ENCODE measurements around the gene NFIB. TPM values are rescaled to one million over a fixed set of nuclear protein-coding genes. Genes with fewer than 3 reads are reported as not detected.
A peak's percentile ranks its signal among the peaks of the same experiment; 100 is the strongest.

Gene NFIB
- polyA plus RNA-seq, 1 of the 3 experiments (the other 2 are of a cell fraction): 9.2 TPM

DNA sequence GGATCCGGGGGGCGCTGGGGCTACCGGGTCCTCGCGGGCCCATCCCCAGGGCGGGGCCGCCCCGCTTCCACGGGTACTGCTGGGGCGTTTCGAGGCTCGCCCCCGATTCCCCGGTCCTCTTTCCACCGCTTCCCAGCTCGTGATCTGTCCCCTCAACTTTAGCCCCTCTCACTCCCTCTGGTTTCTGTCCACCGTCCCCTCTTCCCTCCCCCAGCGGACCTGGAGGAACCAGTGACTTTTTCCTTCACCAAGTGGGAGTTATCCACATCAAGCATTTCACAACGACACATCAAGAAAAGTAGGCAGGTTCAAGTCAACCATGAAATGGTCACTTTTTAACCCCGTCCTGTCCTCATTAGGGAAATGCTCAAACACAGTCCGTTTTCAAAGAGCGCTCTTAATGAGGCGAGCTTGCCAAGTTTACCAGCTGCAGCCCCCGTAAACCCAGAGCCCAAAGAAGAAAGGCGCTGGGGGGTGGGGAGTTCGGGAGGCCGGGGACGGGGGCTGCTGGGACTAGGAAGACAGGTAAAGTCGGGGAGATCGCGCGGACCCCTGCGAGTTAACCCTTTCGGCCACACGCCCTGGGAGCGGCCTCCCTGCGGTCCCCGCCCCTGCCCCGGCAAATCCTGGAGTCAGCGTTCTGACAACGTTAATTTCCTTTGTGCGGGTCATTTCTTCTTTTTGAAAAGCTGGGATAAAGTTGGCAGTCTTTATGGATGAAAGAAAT lies 2.1 kb upstream of the NFIB start:
- Histone ChIP-seq H2AFZ (ENCODE audit: low read depth) (peak overlapping the region; percentile 83), H3K36me3 (replicated peaks in 1 of 2; ENCODE audit: control insufficient read depth in 1 of 2, insufficient read depth in 2 of 2, low read length in 1 of 2) (no peaks in the 10 kb centered on the region), H3K9ac (peak overlapping the region; percentile 80), H3K9me3 (no peaks in the 10 kb centered on the region), H4K20me1 (ENCODE audit: insufficient read depth) (peaks cover 9% of the 10 kb centered on the region), H3F3A (replicated peaks; ENCODE audit: insufficient read depth) (peaks cover 31% of the 10 kb centered on the region), H3K79me2 (ENCODE audit: insufficient read depth) (peaks cover 49% of the 10 kb centered on the region), H3K27ac (ENCODE audit: low read depth in 2 of 2, low read length in 1 of 2) (peak overlapping the region; percentile 71 to 99), H3K4me2 (peak overlapping the region; percentile 94), H3K9me2 (no peaks in the 10 kb centered on the region), H3K4me3 (ENCODE audit: low read depth in 2 of 2, low read length in 1 of 2) (peak overlapping the region; percentile 68 to 91), H3K4me1 (ENCODE audit: control insufficient read depth in 1 of 2, insufficient read depth in 2 of 2, low read depth in 1 of 2, low read length in 1 of 2) (peaks cover 19 to 32% of the 10 kb centered on the region in 2 experiments), H3K27me3 (ENCODE audit: insufficient read depth) (no peaks in the 10 kb centered on the region)
- POLR2A ChIA-PET: no interaction called here
- peak; percentile 58 for DNase-seq
- TF ChIP-seq YY1 (IDR thresholded peaks at IDR 0.05; ENCODE audit: low read depth) (0 out of 2 replicates have a peak, but pooled peaks have one; percentile 10), SMC3 (IDR thresholded peaks at IDR 0.05; ENCODE audit: low read depth, low read length) (no peak), MXI1 (IDR thresholded peaks at IDR 0.05; ENCODE audit: low read depth, low read length) (peak; percentile 56; the same call in 1 of the 2 replicates), CHD2 (IDR thresholded peaks at IDR 0.05; ENCODE audit: low read length, partially characterized antibody) (peak; percentile 5), FOSL2 (IDR thresholded peaks at IDR 0.05; ENCODE audit: borderline replicate concordance, low read depth) (no peak), NFIC (IDR thresholded peaks at IDR 0.05; ENCODE audit: borderline replicate concordance) (0 out of 2 replicates have a peak, but pooled peaks have one; percentile 4), RXRA (IDR thresholded peaks at IDR 0.05; ENCODE audit: borderline replicate concordance, low read depth) (no peak)
- whole genome bisulfite sequencing (ENCODE audit: low lambda C conversion rate): under 1% methylated on average over 26 of the region's 42 CpGs
- CTCF ChIA-PET: interaction anchor here (0.9 to 2.3 kb wide), 5 partner anchors 38 to 1227 kb away, joined by 3 to 8 read pairs (median 6); no protein-coding TSS in a partner anchor

DNA sequence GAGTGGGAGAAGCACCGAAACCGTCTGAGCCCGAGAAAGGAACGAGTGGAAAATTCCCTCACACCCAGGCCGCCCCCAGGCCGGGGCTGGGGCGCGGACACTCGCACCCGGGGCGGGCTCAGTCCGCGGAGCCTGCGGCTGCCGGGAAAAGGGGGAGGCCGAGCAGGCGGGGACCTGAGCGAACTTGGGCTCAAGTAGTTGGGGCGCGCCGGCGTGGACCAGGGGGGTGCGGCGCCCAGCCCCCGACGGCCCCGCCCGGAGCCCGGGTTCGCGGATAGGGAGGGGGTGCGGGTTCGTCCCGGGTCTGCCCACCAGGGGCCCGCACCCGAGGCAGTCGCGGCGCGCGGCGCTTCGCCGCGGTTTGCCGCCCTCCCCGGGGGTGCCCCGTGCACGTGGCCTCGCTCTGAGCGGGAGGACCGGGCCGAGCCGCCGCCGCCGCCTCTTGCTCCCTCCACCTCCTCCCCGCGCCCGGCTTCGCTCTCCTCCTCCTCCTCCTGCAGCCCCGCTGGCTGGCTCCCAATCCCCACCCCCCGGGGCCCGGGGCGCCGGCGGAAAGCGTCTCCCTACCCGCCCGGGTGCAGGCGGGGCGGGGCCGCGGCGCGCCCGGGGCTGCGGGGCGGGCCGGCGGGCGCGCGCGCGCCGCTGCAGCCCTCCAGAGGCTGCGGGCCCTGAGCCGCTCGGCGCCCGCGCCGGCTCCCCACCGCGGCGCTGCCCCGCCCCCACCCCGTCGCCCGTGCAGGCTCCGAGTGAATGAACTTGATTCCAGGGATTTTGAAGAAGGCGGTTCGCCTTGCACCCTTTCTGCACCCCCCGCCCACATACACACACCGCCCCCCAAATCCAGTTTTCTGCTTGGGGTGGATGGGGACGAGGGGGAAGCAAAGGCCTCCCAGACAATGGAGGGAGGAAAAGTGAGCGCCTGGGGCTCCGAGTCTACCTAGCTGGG lies 1.3 kb upstream of the NFIB start:
- Histone ChIP-seq H3K27ac (ENCODE audit: low read depth in 2 of 2, low read length in 1 of 2) (peak overlapping the region; percentile 96 to 99), H3K4me3 (ENCODE audit: low read depth in 2 of 2, low read length in 1 of 2) (peak overlapping the region; percentile 81 to 91), H3K36me3 (replicated peaks in 1 of 2; ENCODE audit: control insufficient read depth in 1 of 2, insufficient read depth in 2 of 2, low read length in 1 of 2) (no peaks in the 10 kb centered on the region), H4K20me1 (ENCODE audit: insufficient read depth) (peaks cover 17% of the 10 kb centered on the region), H3K4me2 (peak overlapping the region; percentile 94), H3K79me2 (ENCODE audit: insufficient read depth) (peaks cover 49% of the 10 kb centered on the region), H3K9ac (peak overlapping the region; percentile 95), H3K27me3 (ENCODE audit: insufficient read depth) (no peaks in the 10 kb centered on the region), H3K9me3 (no peaks in the 10 kb centered on the region), H2AFZ (ENCODE audit: low read depth) (peak overlapping the region; percentile 83), H3K4me1 (ENCODE audit: control insufficient read depth in 1 of 2, insufficient read depth in 2 of 2, low read depth in 1 of 2, low read length in 1 of 2) (peaks cover 19 to 32% of the 10 kb centered on the region in 2 experiments), H3F3A (replicated peaks; ENCODE audit: insufficient read depth) (peaks cover 24% of the 10 kb centered on the region), H3K9me2 (no peaks in the 10 kb centered on the region)
- ChIA-PET CTCF (interaction anchor here (0.6 to 2.3 kb wide), 7 partner anchors 11 to 346 kb away, joined by 3 to 8 read pairs (median 4); no protein-coding TSS in a partner anchor), POLR2A (interaction anchor here (1.0 to 1.2 kb wide), 2 partner anchors 45 to 123 kb away, joined by 4 to 5 read pairs; no protein-coding TSS in a partner anchor)
- under 1% methylated on average over 24 of the region's 109 CpGs for WGBS (ENCODE audit: low lambda C conversion rate)
- DNase-seq: peak; percentile 91
- TF ChIP-seq RCOR1 (IDR thresholded peaks at IDR 0.05; ENCODE audit: low read length): no peak
- TF ChIP-seq EZH2phosphoT487 (IDR thresholded peaks at IDR 0.05; ENCODE audit: borderline replicate concordance, low read depth): no peak
- no peak for TF ChIP-seq GABPA (IDR thresholded peaks at IDR 0.05; ENCODE audit: low read depth)
- TF ChIP-seq FOSL2 (IDR thresholded peaks at IDR 0.05; ENCODE audit: borderline replicate concordance, low read depth): no peak
- TF ChIP-seq GATA2 (CRISPR knock-in tag; IDR thresholded peaks at IDR 0.05): no peak
- TF ChIP-seq NRF1 (IDR thresholded peaks at IDR 0.05; ENCODE audit: low read depth, low read length): no peak
- TF ChIP-seq JUND (IDR thresholded peaks at IDR 0.05): no peak
- TF ChIP-seq, protein P1, sequence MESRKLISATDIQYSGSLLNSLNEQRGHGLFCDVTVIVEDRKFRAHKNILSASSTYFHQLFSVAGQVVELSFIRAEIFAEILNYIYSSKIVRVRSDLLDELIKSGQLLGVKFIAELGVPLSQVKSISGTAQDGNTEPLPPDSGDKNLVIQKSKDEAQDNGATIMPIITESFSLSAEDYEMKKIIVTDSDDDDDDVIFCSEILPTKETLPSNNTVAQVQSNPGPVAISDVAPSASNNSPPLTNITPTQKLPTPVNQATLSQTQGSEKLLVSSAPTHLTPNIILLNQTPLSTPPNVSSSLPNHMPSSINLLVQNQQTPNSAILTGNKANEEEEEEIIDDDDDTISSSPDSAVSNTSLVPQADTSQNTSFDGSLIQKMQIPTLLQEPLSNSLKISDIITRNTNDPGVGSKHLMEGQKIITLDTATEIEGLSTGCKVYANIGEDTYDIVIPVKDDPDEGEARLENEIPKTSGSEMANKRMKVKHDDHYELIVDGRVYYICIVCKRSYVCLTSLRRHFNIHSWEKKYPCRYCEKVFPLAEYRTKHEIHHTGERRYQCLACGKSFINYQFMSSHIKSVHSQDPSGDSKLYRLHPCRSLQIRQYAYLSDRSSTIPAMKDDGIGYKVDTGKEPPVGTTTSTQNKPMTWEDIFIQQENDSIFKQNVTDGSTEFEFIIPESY (IDR thresholded peaks at IDR 0.05; ENCODE audit: borderline replicate concordance, low read depth): no peak
- TF ChIP-seq SMC3 (IDR thresholded peaks at IDR 0.05; ENCODE audit: low read depth, low read length): no peak
- peak; percentile 52 for TF ChIP-seq POLR2AphosphoS5 (IDR thresholded peaks at IDR 0.05; ENCODE audit: low read depth, low read length)
- TF ChIP-seq, protein P2, sequence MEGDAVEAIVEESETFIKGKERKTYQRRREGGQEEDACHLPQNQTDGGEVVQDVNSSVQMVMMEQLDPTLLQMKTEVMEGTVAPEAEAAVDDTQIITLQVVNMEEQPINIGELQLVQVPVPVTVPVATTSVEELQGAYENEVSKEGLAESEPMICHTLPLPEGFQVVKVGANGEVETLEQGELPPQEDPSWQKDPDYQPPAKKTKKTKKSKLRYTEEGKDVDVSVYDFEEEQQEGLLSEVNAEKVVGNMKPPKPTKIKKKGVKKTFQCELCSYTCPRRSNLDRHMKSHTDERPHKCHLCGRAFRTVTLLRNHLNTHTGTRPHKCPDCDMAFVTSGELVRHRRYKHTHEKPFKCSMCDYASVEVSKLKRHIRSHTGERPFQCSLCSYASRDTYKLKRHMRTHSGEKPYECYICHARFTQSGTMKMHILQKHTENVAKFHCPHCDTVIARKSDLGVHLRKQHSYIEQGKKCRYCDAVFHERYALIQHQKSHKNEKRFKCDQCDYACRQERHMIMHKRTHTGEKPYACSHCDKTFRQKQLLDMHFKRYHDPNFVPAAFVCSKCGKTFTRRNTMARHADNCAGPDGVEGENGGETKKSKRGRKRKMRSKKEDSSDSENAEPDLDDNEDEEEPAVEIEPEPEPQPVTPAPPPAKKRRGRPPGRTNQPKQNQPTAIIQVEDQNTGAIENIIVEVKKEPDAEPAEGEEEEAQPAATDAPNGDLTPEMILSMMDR (IDR thresholded peaks at IDR 0.05): no peak
- TF ChIP-seq, protein P3, sequence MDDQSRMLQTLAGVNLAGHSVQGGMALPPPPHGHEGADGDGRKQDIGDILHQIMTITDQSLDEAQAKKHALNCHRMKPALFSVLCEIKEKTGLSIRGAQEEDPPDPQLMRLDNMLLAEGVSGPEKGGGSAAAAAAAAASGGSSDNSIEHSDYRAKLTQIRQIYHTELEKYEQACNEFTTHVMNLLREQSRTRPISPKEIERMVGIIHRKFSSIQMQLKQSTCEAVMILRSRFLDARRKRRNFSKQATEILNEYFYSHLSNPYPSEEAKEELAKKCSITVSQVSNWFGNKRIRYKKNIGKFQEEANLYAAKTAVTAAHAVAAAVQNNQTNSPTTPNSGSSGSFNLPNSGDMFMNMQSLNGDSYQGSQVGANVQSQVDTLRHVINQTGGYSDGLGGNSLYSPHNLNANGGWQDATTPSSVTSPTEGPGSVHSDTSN (IDR thresholded peaks at IDR 0.05): no peak
- no peak; the same call in none of the 2 replicates for TF ChIP-seq TAF1 (IDR thresholded peaks at IDR 0.05; ENCODE audit: borderline replicate concordance, low read depth, low read length)
- TF ChIP-seq, protein P4, sequence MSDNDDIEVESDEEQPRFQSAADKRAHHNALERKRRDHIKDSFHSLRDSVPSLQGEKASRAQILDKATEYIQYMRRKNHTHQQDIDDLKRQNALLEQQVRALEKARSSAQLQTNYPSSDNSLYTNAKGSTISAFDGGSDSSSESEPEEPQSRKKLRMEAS (IDR thresholded peaks at IDR 0.05; ENCODE audit: low read depth): peak; percentile 76; the same call in 1 of the 2 replicates
- no peak for TF ChIP-seq MEF2A (IDR thresholded peaks at IDR 0.05; ENCODE audit: borderline replicate concordance, low read depth)

Data from SK-N-SH (cell line).